CD4-positive, alpha-beta T cell (primary cell): ENCODE data around the gene TANGO2. TPM values are rescaled to one million over a fixed set of nuclear protein-coding genes. Genes with fewer than 3 reads are reported as not detected.
"Not testable (repeated sequence)": the region's sequence is repeated elsewhere in the genome, so short reads cannot be mapped to it uniquely, and the experiment has no call there.

Source experiments
- ATAC-seq: fragments of 200-7000 bp; cut with Tn5 transposase; one replicate; pipeline ENCODE4 v1.10.0; 2022; ENCODE audit warnings: mild to moderate bottlenecking; ENCODE audit not compliant: poor library complexity
- CTCF ChIA-PET: fragments of 350-600 bp; sonication (Branson Sonifier 250); formaldehyde crosslinking; loops from one replicate; lab custom pipeline; 2021; ENCODE audit warnings: antibody characterized with exemption, inconsistent platforms; lab: Charles Lee
- POLR2A ChIA-PET: fragments of 350-600 bp; sonication (Branson Sonifier 250); formaldehyde crosslinking; loops from one replicate; lab custom pipeline; 2021; ENCODE audit warnings: antibody characterized with exemption, inconsistent platforms; lab: Charles Lee
- DNase-seq, 14 experiments: peaks; one replicate each; pipeline ENCODE4 v3.0.0-alpha.2; 2013 to 2020; ENCODE audit warnings: mixed read lengths in 2 of 14
- H3K27ac ChIP-seq, 2 donors: one replicate each; pipeline versions ENCODE4 v1.5.1 to v1.7.0; 2013; ENCODE audit warnings: low read length in 2 of 2, low read depth in 1 of 2, mild to moderate bottlenecking in 1 of 2
- H3K27me3 ChIP-seq, 2 experiments: 1 replicate in 1 of 2; 2 replicates in 1 of 2; pipeline versions ENCODE4 v1.6.1 to v1.7.0; 2013; ENCODE audit warnings: low read length in 2 of 2, control low read depth in 1 of 2, mild to moderate bottlenecking in 1 of 2, moderate library complexity in 1 of 2; ENCODE audit not compliant: insufficient read depth in 2 of 2, control insufficient read depth in 1 of 2
- H3K36me3 ChIP-seq: one replicate; pipeline ENCODE4 v1.6.1; 2013; ENCODE audit warnings: low read length, control low read depth; ENCODE audit not compliant: insufficient read depth
- H3K4me1 ChIP-seq: one replicate; pipeline ENCODE4 v1.6.1; 2013; ENCODE audit warnings: low read length, control low read depth; ENCODE audit not compliant: insufficient read depth
- H3K4me3 ChIP-seq: one replicate; pipeline ENCODE4 v1.5.1; 2013; ENCODE audit warnings: mild to moderate bottlenecking, low read length, moderate library complexity
- H3K9me3 ChIP-seq, 2 experiments: 1 replicate in 1 of 2; 2 replicates in 1 of 2; pipeline versions ENCODE4 v1.6.1 to v1.7.0; 2013; ENCODE audit warnings: low read length in 2 of 2, mild to moderate bottlenecking in 2 of 2, control low read depth in 1 of 2, moderate library complexity in 1 of 2; ENCODE audit not compliant: control insufficient read depth in 1 of 2, insufficient read depth in 1 of 2
- H3K27ac Mint-ChIP-seq: one replicate; pipeline ENCODE4 v1.8.0; 2020; ENCODE audit warnings: mixed read lengths
- H3K27me3 Mint-ChIP-seq: one replicate; pipeline ENCODE4 v1.8.0; 2021; ENCODE audit warnings: mixed read lengths
- H3K36me3 Mint-ChIP-seq: one replicate; pipeline ENCODE4 v1.8.0; 2021; ENCODE audit warnings: low read depth, mixed read lengths
- H3K4me1 Mint-ChIP-seq: one replicate; pipeline ENCODE4 v1.8.0; 2021; ENCODE audit warnings: low read depth, mixed read lengths
- H3K4me3 Mint-ChIP-seq: one replicate; pipeline ENCODE4 v1.8.0; 2020; ENCODE audit warnings: mild to moderate bottlenecking, mixed read lengths
- H3K9me3 Mint-ChIP-seq: one replicate; pipeline ENCODE4 v1.8.0; 2020; ENCODE audit warnings: mixed read lengths
- CTCF ChIP-seq: fragments of 200-600 bp; IDR thresholded peaks from one replicate; pipeline ENCODE4 v1.8.0; 2022; ENCODE audit warnings: antibody characterized with exemption, mild to moderate bottlenecking
- intact Hi-C, 2 experiments: fragments of 100-400 bp; cut with DNase I in 1 of 2; cut with micrococcal nuclease in 1 of 2; formaldehyde crosslinking; loops; one replicate each; pipeline versions ENCODE4 v1.15.1 to v1.9.0; 2023 to 2025; cut with DNase I, micrococcal nuclease
- total RNA-seq, 174 experiments: library from RNA in 2 of 174; stranded (reverse) in 2 of 174; gene quantifications; one replicate each; pipeline ENCODE4 v1.2.3 and lab custom pipeline; 2021 to 2026

TANGO2 gene
- total RNA-seq, 2 experiments from 2014 or later = 10.3 to 10.5 TPM

GRCh38 chr22:20066617-20067383, 45.9 kb downstream of the TANGO2 start:
- no peak overlapping the region for H3K27ac Mint-ChIP-seq
- H3K9me3 ChIP-seq = no peaks in the 10 kb centered on the region
- peaks cover 19% of the 10 kb centered on the region for H3K36me3 Mint-ChIP-seq
- no peaks in the 10 kb centered on the region for H3K4me1 Mint-ChIP-seq
- no peaks in the 10 kb centered on the region for H3K4me1 ChIP-seq
- no peak overlapping the region for H3K4me3 ChIP-seq
- intact Hi-C loops = no loop called here
- CTCF ChIA-PET = no interaction called here
- no peaks in the 10 kb centered on the region for H3K9me3 Mint-ChIP-seq
- no peaks in the 10 kb centered on the region for H3K27me3 ChIP-seq
- H3K36me3 ChIP-seq = peaks cover 25% of the 10 kb centered on the region
- H3K27me3 Mint-ChIP-seq = no peaks in the 10 kb centered on the region
- no peak for ATAC-seq
- TF ChIP-seq CTCF = no peak
- POLR2A ChIA-PET = no interaction called here
- no peak for DNase-seq
- H3K27ac ChIP-seq = no peak overlapping the region
- no peak overlapping the region for H3K4me3 Mint-ChIP-seq

GRCh38 chr22:20067384-20067682, 46.4 kb downstream of the TANGO2 start:
- CTCF ChIA-PET, H3K9me3 ChIP-seq, H3K4me1 Mint-ChIP-seq, DNase-seq, H3K9me3 Mint-ChIP-seq, H3K27me3 Mint-ChIP-seq, H3K4me3 ChIP-seq, intact Hi-C loops, ATAC-seq, H3K27ac ChIP-seq, H3K27me3 ChIP-seq, H3K27ac Mint-ChIP-seq, H3K4me1 ChIP-seq, H3K4me3 Mint-ChIP-seq: not testable (repeated sequence)
- H3K36me3 ChIP-seq = peaks cover 21% of the 10 kb centered on the region
- POLR2A ChIA-PET = interaction anchor here (0.6 kb wide), 1 partner anchor 381 kb away, joined by 5 read pairs; no protein-coding TSS in a partner anchor
- peaks cover 18% of the 10 kb centered on the region for H3K36me3 Mint-ChIP-seq

- no peak overlapping the region for H3K27ac ChIP-seq
- CTCF ChIA-PET = no interaction called here
- H3K27me3 ChIP-seq = no peaks in the 10 kb centered on the region
- POLR2A ChIA-PET = no interaction called here
- peaks cover 9% of the 10 kb centered on the region for H3K36me3 ChIP-seq
- Mint-ChIP-seq H3K27ac (no peak overlapping the region), H3K36me3 (peaks cover 10% of the 10 kb centered on the region), H3K9me3 (no peaks in the 10 kb centered on the region), H3K27me3 (no peaks in the 10 kb centered on the region), H3K4me3 (no peak overlapping the region), H3K4me1 (no peaks in the 10 kb centered on the region)
- TF ChIP-seq CTCF = no peak
- DNase-seq = no peak
- no peak overlapping the region for H3K4me3 ChIP-seq
- intact Hi-C loops = no loop called here
- H3K4me1 ChIP-seq = no peaks in the 10 kb centered on the region
- ATAC-seq = no peak
- H3K9me3 ChIP-seq = no peaks in the 10 kb centered on the region
These were observed 47.7 kb downstream of the TANGO2 start for GRCh38 chr22:20068640-20069039.
